Thoracic aorta (tissue), 2 donors: Measurements from ENCODE around the gene PTPRO. TPM values are rescaled to one million over a fixed set of nuclear protein-coding genes. Genes with fewer than 3 reads are reported as not detected.

ENCODE experiments used
- ATAC-seq: fragments of 150-250 bp; one replicate; pipeline ENCODE4 v1.8.0; 2017; ENCODE audit warnings: low read depth; ENCODE audit not compliant: insufficient number of reproducible peaks, low FRiP score
- DNase-seq: peaks from one replicate; pipeline ENCODE4 v3.0.0-alpha.2; 2020; ENCODE audit warnings: low spot score
- H3K27ac ChIP-seq, 2 donors: fragments of 200-600 bp; sonication (generic); 1 replicate in 1 of 2; 2 replicates in 1 of 2; pipeline ENCODE4 v1.5.1; 2016; ENCODE audit warnings: mild to moderate bottlenecking in 2 of 2, moderate library complexity in 2 of 2
- H3K27me3 ChIP-seq: fragments of 200-600 bp; sonication (generic); replicated peaks from 2 replicates; pipeline ENCODE4 v1.6.0; 2016; ENCODE audit warnings: mild to moderate bottlenecking; ENCODE audit not compliant: insufficient read depth
- H3K36me3 ChIP-seq: fragments of 200-600 bp; sonication (generic); one replicate; pipeline ENCODE4 v1.5.1; 2016
- H3K4me1 ChIP-seq, 2 donors: fragments of 200-600 bp; sonication (generic); 1 replicate in 1 of 2; 2 replicates in 1 of 2; pipeline versions ENCODE4 v1.5.1 to v1.6.0; 2016; ENCODE audit warnings: low read depth in 2 of 2, mild to moderate bottlenecking in 1 of 2; ENCODE audit not compliant: control insufficient read depth in 1 of 2
- H3K4me3 ChIP-seq: fragments of 200-600 bp; sonication (generic); 2 replicates; pipeline ENCODE4 v1.5.1; 2016; ENCODE audit warnings: mild to moderate bottlenecking
- H3K9me3 ChIP-seq: fragments of 200-600 bp; sonication (generic); 2 replicates; pipeline ENCODE4 v1.5.1; 2016
- total RNA-seq, 2 donors: library from RNA; depleted of rRNA; stranded (reverse); fragments of >200 nt; gene quantifications; one replicate each; pipeline versions ENCODE4 v1.1.0 to v1.2.3, GENCODE V29; 2016
- TF ChIP-seq, protein P1 (sequence below): fragments of 200-600 bp; sonication (generic); IDR thresholded peaks from one replicate; pipeline ENCODE4 v1.5.1; 2019; ENCODE audit warnings: antibody characterized with exemption

Gene PTPRO
- total RNA-seq, 2 donors from 2014 or later: 11.9 to 19.5 TPM

DNA sequence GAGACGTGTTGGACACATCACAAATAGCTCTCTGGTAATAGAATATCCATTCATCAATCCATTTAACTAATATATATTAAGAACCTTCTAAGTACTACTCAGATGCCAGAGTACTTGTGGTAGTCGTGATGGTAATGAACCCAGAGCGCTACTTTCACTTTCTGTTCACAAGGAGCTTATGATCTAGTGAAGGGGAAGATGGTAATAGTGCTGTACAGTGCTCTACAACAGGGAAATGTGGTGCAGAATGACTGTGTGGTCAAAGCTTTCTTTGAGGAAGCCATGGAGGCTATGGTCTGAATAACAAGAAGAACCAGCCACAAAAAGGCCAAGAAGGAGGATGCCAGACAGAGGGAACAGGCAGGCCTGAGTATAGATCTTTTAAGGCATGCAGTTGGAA lies 212.0 kb downstream of the PTPRO start:
- Histone ChIP-seq H3K27ac (peak overlapping the region; percentile 80 to 94), H3K27me3 (no peaks in the 10 kb centered on the region), H3K9me3 (no peaks in the 10 kb centered on the region), H3K4me1 (peaks cover 32 to 64% of the 10 kb centered on the region in 2 donors), H3K4me3 (peak overlapping the region; percentile 37), H3K36me3 (no peaks in the 10 kb centered on the region)
- DNase-seq (no peak), ATAC-seq (no peak)
- TF ChIP-seq, protein P1, sequence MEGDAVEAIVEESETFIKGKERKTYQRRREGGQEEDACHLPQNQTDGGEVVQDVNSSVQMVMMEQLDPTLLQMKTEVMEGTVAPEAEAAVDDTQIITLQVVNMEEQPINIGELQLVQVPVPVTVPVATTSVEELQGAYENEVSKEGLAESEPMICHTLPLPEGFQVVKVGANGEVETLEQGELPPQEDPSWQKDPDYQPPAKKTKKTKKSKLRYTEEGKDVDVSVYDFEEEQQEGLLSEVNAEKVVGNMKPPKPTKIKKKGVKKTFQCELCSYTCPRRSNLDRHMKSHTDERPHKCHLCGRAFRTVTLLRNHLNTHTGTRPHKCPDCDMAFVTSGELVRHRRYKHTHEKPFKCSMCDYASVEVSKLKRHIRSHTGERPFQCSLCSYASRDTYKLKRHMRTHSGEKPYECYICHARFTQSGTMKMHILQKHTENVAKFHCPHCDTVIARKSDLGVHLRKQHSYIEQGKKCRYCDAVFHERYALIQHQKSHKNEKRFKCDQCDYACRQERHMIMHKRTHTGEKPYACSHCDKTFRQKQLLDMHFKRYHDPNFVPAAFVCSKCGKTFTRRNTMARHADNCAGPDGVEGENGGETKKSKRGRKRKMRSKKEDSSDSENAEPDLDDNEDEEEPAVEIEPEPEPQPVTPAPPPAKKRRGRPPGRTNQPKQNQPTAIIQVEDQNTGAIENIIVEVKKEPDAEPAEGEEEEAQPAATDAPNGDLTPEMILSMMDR: no peak

- peak overlapping the region; percentile 30 for H3K4me3 ChIP-seq
Observed at GRCh38 chr12:15534874-15535273, 212.6 kb downstream of the PTPRO start.

DNA sequence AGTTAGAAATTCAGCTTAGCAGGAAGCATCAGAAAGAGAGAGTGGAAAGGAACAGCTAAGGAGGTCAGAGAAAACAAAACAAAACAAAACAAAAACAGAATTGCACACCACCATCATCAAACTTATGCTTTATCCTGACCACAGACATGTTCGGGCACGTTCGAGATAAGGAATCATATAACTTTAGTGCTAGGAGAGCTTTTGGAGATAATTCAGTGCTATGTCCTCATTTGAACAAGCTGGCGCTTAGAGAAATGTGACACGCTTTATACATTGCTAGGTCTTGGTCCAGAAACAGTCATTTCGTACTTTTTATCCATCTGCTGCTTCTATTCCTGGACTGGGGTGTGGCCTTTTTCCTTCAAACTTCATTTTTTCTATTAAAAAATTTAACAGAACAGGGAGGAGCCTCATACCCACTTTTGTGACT lies 213.1 kb downstream of the PTPRO start:
- TF ChIP-seq, protein P1: no peak
- peak overlapping the region; percentile 30 for H3K4me3 ChIP-seq
- H3K36me3 ChIP-seq: no peaks in the 10 kb centered on the region
- H3K27me3 ChIP-seq: no peaks in the 10 kb centered on the region
- peaks cover 33 to 66% of the 10 kb centered on the region in 2 donors for H3K4me1 ChIP-seq
- DNase-seq (no peak), ATAC-seq (peak; percentile 33)
- H3K27ac ChIP-seq: peak overlapping the region; percentile 80 to 94
- H3K9me3 ChIP-seq: no peaks in the 10 kb centered on the region

More at GRCh38 chr12:15534874-15535273, 212.6 kb downstream of the PTPRO start:
- no peak for ATAC-seq
- TF ChIP-seq, protein P1: no peak
- DNase-seq: no peak
- Histone ChIP-seq H3K36me3 (no peaks in the 10 kb centered on the region), H3K27ac (peak overlapping the region; percentile 80 to 94), H3K27me3 (no peaks in the 10 kb centered on the region), H3K4me1 (peaks cover 33 to 66% of the 10 kb centered on the region in 2 donors), H3K9me3 (no peaks in the 10 kb centered on the region)

DNA sequence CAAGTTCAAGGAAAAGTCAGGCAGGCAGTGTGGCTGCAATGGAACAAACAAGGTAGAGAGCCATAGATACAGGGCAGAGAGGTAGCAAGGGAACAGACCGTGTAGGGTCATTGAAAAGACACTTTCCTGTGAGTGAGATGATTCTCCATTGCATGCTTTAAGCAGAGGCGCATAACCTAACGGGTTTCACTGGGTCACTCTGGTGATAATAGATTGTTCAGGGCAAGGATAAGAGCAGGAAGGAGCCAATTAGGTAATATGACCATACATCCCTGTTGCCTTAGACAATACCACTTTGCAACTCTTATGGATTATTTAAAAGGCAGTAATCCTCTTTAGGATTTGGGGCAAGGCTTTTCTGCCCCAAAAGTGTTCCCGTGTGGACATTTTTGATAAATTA lies 214.1 kb downstream of the PTPRO start:
- TF ChIP-seq, protein P1: no peak
- H3K9me3 ChIP-seq: no peaks in the 10 kb centered on the region
- H3K27ac ChIP-seq: peak overlapping the region; percentile 80 to 94
- no peaks in the 10 kb centered on the region for H3K36me3 ChIP-seq
- DNase-seq (no peak), ATAC-seq (no peak)
- H3K27me3 ChIP-seq: no peaks in the 10 kb centered on the region
- H3K4me1 ChIP-seq: peaks cover 34 to 66% of the 10 kb centered on the region in 2 donors
- no peak overlapping the region for H3K4me3 ChIP-seq

GRCh38 chr12:15538881-15539280 lies 216.6 kb downstream of the PTPRO start:
- no peak overlapping the region for H3K4me3 ChIP-seq
- DNase-seq (no peak), ATAC-seq (no peak)
- peak overlapping the region; percentile 80 to 94 for H3K27ac ChIP-seq
- H3K9me3 ChIP-seq: no peaks in the 10 kb centered on the region
- H3K36me3 ChIP-seq: no peaks in the 10 kb centered on the region
- no peaks in the 10 kb centered on the region for H3K27me3 ChIP-seq
- TF ChIP-seq, protein P1: no peak
- H3K4me1 ChIP-seq: peaks cover 42 to 83% of the 10 kb centered on the region in 2 donors
